Measurements from ENCODE around the gene HDAC4. TPM values are rescaled to one million over a fixed set of nuclear protein-coding genes. Genes with fewer than 3 reads are reported as not detected.
A peak's percentile ranks its signal among the peaks of the same experiment; 100 is the strongest.

The HDAC4 gene
- total RNA-seq, 1 experiment from 2014 or later = 21.8 TPM

GRCh38 chr2:239360008-239360407, 40.8 kb downstream of the HDAC4 start:
- peaks cover 7% of the 10 kb centered on the region for H3K9me3 Mint-ChIP-seq (ENCODE audit: unreplicated experiment)
- H3K4me3 Mint-ChIP-seq (ENCODE audit: unreplicated experiment) = no peak overlapping the region
- ChIA-PET POLR2A (interaction anchor here (0.9 kb wide), 1 partner anchor 86 kb away, joined by 3 read pairs; no protein-coding TSS in a partner anchor), CTCF (interaction anchor here (0.6 kb wide), 1 partner anchor 550 kb away, joined by 3 read pairs; no protein-coding TSS in a partner anchor)
- no peaks in the 10 kb centered on the region for H3K36me3 Mint-ChIP-seq (ENCODE audit: insufficient read depth, unreplicated experiment)
- intact Hi-C loops (cut with micrococcal nuclease) = no loop called here
- TF ChIP-seq, protein P1, sequence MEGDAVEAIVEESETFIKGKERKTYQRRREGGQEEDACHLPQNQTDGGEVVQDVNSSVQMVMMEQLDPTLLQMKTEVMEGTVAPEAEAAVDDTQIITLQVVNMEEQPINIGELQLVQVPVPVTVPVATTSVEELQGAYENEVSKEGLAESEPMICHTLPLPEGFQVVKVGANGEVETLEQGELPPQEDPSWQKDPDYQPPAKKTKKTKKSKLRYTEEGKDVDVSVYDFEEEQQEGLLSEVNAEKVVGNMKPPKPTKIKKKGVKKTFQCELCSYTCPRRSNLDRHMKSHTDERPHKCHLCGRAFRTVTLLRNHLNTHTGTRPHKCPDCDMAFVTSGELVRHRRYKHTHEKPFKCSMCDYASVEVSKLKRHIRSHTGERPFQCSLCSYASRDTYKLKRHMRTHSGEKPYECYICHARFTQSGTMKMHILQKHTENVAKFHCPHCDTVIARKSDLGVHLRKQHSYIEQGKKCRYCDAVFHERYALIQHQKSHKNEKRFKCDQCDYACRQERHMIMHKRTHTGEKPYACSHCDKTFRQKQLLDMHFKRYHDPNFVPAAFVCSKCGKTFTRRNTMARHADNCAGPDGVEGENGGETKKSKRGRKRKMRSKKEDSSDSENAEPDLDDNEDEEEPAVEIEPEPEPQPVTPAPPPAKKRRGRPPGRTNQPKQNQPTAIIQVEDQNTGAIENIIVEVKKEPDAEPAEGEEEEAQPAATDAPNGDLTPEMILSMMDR (IDR thresholded peaks at IDR 0.05; ENCODE audit: unreplicated experiment) = no peak
- H3K4me1 Mint-ChIP-seq (ENCODE audit: insufficient read depth, unreplicated experiment) = peaks cover 8% of the 10 kb centered on the region
- DNase-seq (ENCODE audit: unreplicated experiment) = no peak
- no TSS peak for BruUV-seq (replicated peaks)
- H3K27ac Mint-ChIP-seq (ENCODE audit: low read depth, unreplicated experiment) = no peak overlapping the region
- no peaks in the 10 kb centered on the region for H3K27me3 Mint-ChIP-seq (ENCODE audit: insufficient read depth, unreplicated experiment)

DNA sequence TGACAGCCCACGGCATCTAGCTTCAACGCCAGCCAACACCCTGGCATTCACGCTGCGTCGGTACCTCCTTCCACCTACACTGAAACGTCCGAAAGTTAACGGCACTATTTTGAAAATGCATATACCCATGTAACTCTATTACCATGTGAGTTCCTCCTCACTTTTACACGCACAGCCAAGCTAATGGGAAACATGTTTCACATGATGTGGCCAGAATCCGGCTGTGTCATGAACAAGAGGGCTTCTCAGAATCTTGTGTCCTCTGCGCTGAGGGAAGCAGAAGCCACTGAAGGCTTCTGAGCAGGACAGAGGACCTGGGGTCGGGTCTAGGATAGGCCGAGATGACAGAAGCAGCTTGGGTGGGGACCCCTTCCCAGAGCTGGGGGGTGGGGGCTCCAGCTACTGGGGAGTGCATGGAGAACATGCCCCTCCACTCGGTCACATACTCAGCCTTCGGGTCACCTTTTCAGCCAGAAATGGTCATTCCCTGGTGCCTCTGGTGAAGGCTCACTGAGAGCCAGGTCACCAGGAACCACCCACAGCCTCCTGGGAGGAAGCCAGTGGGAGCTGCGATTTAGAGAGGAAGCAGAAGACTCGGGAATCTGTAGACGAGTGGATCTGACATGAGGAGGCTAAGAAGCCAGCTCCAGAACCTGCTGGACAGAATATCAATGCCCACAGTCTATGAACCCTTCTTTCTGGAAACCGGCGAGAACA, 41.5 kb downstream of the HDAC4 start:
- intact Hi-C loops (cut with micrococcal nuclease) = no loop called here
- H3K9me3 Mint-ChIP-seq (ENCODE audit: unreplicated experiment) = peaks cover 8% of the 10 kb centered on the region
- H3K27me3 Mint-ChIP-seq (ENCODE audit: insufficient read depth, unreplicated experiment) = no peaks in the 10 kb centered on the region
- peaks cover 8% of the 10 kb centered on the region for H3K4me1 Mint-ChIP-seq (ENCODE audit: insufficient read depth, unreplicated experiment)
- ChIA-PET POLR2A (interaction anchor here (0.9 kb wide), 1 partner anchor 85 kb away, joined by 3 read pairs; no protein-coding TSS in a partner anchor), CTCF (interaction anchor here (0.6 kb wide), 1 partner anchor 550 kb away, joined by 3 read pairs; no protein-coding TSS in a partner anchor)
- DNase-seq (ENCODE audit: unreplicated experiment) = no peak
- TF ChIP-seq, protein P1 (IDR thresholded peaks at IDR 0.05; ENCODE audit: unreplicated experiment) = no peak
- no TSS peak for BruUV-seq (replicated peaks)
- H3K4me3 Mint-ChIP-seq (ENCODE audit: unreplicated experiment) = no peak overlapping the region
- no peaks in the 10 kb centered on the region for H3K36me3 Mint-ChIP-seq (ENCODE audit: insufficient read depth, unreplicated experiment)
- H3K27ac Mint-ChIP-seq (ENCODE audit: low read depth, unreplicated experiment) = no peak overlapping the region

- POLR2A ChIA-PET = no interaction called here
- peaks cover 8% of the 10 kb centered on the region for H3K4me1 Mint-ChIP-seq (ENCODE audit: insufficient read depth, unreplicated experiment)
Observed at GRCh38 chr2:239358062-239358754, 42.6 kb downstream of the HDAC4 start.

DNA sequence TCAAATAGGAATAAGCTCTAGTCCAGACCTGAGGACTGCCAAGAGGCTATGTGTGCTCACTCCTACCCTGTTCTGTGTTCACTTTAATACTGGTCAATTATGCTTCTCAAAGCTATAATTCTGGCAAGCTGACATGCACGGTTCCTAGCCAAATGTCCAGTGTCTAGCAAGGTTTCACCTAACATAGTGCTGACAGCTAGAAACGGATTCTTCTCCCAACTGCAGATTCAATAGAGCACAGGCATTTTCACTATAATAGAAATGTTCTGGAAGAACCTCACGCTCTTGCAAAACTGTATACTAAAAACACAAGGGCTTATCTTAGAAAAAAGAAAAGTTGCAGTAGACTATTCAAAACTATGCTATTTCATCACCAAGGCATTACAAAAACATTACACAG, 45.1 kb downstream of the HDAC4 start:
- POLR2A ChIA-PET = no interaction called here
- Mint-ChIP-seq H3K27ac (ENCODE audit: low read depth, unreplicated experiment) (peak overlapping the region; percentile 10), H3K4me1 (ENCODE audit: insufficient read depth, unreplicated experiment) (peaks cover 8% of the 10 kb centered on the region), H3K4me3 (ENCODE audit: unreplicated experiment) (no peak overlapping the region), H3K9me3 (ENCODE audit: unreplicated experiment) (peaks cover 8% of the 10 kb centered on the region), H3K36me3 (ENCODE audit: insufficient read depth, unreplicated experiment) (peaks cover 10% of the 10 kb centered on the region), H3K27me3 (ENCODE audit: insufficient read depth, unreplicated experiment) (no peaks in the 10 kb centered on the region)
- no TSS peak for BruUV-seq (replicated peaks)
- DNase-seq (ENCODE audit: unreplicated experiment) = no peak
- TF ChIP-seq, protein P1 (IDR thresholded peaks at IDR 0.05; ENCODE audit: unreplicated experiment) = no peak
- intact Hi-C loops (cut with micrococcal nuclease) = no loop called here
- CTCF ChIA-PET = no interaction called here

More at GRCh38 chr2:239358062-239358754, 42.6 kb downstream of the HDAC4 start:
- Mint-ChIP-seq H3K4me3 (ENCODE audit: unreplicated experiment) (no peak overlapping the region), H3K36me3 (ENCODE audit: insufficient read depth, unreplicated experiment) (peaks cover 1% of the 10 kb centered on the region), H3K9me3 (ENCODE audit: unreplicated experiment) (peaks cover 8% of the 10 kb centered on the region), H3K27me3 (ENCODE audit: insufficient read depth, unreplicated experiment) (no peaks in the 10 kb centered on the region), H3K27ac (ENCODE audit: low read depth, unreplicated experiment) (no peak overlapping the region)
- intact Hi-C loops (cut with micrococcal nuclease) = no loop called here
- TF ChIP-seq, protein P1 (IDR thresholded peaks at IDR 0.05; ENCODE audit: unreplicated experiment) = no peak
- no peak for DNase-seq (ENCODE audit: unreplicated experiment)
- no TSS peak for BruUV-seq (replicated peaks)
- CTCF ChIA-PET = interaction anchor here (0.6 to 0.7 kb wide), 3 partner anchors 41 to 389 kb away, joined by 3 read pairs; no protein-coding TSS in a partner anchor
